CD4-positive, alpha-beta T cell treated with Interleukin-15 for 1 hour (primary cell): ENCODE measurements around the gene FANCL.
"Not testable (repeated sequence)": the region's sequence is repeated elsewhere in the genome, so short reads cannot be mapped to it uniquely, and the experiment has no call there.

Source experiments
- DNase-seq: peaks from one replicate; pipeline ENCODE4 v3.0.0-alpha.2; 2020

FANCL gene

GRCh38 chr2:58240670-58241545 lies at the start of gene FANCL:
FANCL (minus strand) TSS chr2:58241325; CDS start chr2:58241313, 12 bp downstream.
- DNase-seq = peak; percentile 67

- DNase-seq = no peak
Observed at GRCh38 chr2:58289029-58289428, 47.9 kb upstream of the FANCL start.

GRCh38 chr2:58283931-58284330 lies 42.8 kb upstream of the FANCL start:
- no peak for DNase-seq

GRCh38 chr2:58275144-58275543 lies 34.0 kb upstream of the FANCL start:
- DNase-seq = not testable (repeated sequence)

- no peak for DNase-seq
Observed at GRCh38 chr2:58271826-58272225, 30.7 kb upstream of the FANCL start.

- no peak for DNase-seq
Observed at GRCh38 chr2:58268685-58269084, 27.6 kb upstream of the FANCL start.

GRCh38 chr2:58266211-58266610 lies 25.1 kb upstream of the FANCL start:
- no peak for DNase-seq

- no peak for DNase-seq
Observed at GRCh38 chr2:58261209-58261608, 20.1 kb upstream of the FANCL start.

GRCh38 chr2:58258456-58258855 lies 17.3 kb upstream of the FANCL start:
- DNase-seq = not testable (repeated sequence)

GRCh38 chr2:58251331-58252201 lies 10.4 kb upstream of the FANCL start:
- not testable (repeated sequence) for DNase-seq

- no peak for DNase-seq
Observed at GRCh38 chr2:58241546-58241864, 380 bp upstream of the FANCL start.

- no peak for DNase-seq
Observed at GRCh38 chr2:58239243-58239925, 1.7 kb downstream of the FANCL start.

GRCh38 chr2:58237741-58238140 lies 3.4 kb downstream of the FANCL start:
- no peak for DNase-seq

GRCh38 chr2:58235984-58236383 lies 5.1 kb downstream of the FANCL start:
- no peak for DNase-seq

GRCh38 chr2:58235170-58235569 lies 6.0 kb downstream of the FANCL start:
- no peak for DNase-seq

- no peak for DNase-seq
Observed at GRCh38 chr2:58228299-58228698, 12.8 kb downstream of the FANCL start.

- DNase-seq = no peak
Observed at GRCh38 chr2:58227171-58227917, 13.8 kb downstream of the FANCL start.

GRCh38 chr2:58221909-58222308 lies 19.2 kb downstream of the FANCL start:
- no peak for DNase-seq

GRCh38 chr2:58215429-58215828 lies 25.7 kb downstream of the FANCL start:
- DNase-seq = no peak

GRCh38 chr2:58210951-58211568 lies 30.1 kb downstream of the FANCL start:
- DNase-seq = not testable (repeated sequence)

GRCh38 chr2:58207189-58207588 lies 33.9 kb downstream of the FANCL start:
- DNase-seq = no peak

- DNase-seq = no peak
Observed at GRCh38 chr2:58206785-58207184, 34.3 kb downstream of the FANCL start.
